Measurements from ENCODE around the gene ZGRF1.
A peak's percentile ranks its signal among the peaks of the same experiment; 100 is the strongest.
"Not testable (repeated sequence)": the region's sequence is repeated elsewhere in the genome, so short reads cannot be mapped to it uniquely, and the experiment has no call there.

Gene ZGRF1

GRCh38 chr4:112645541-112646329 lies 9.0 kb upstream of the ZGRF1 start:
- DNase-seq: no peak

GRCh38 chr4:112644595-112645535 lies 8.2 kb upstream of the ZGRF1 start:
- DNase-seq: not testable (repeated sequence)

GRCh38 chr4:112642526-112642925 lies 5.8 kb upstream of the ZGRF1 start:
- peak in 1 of 56 donors; percentile 0 for DNase-seq

- DNase-seq: no peak
Measured at GRCh38 chr4:112637552-112637866, 800 bp upstream of the ZGRF1 start.

- peak in 2 of 56 donors; percentile 2 to 5 for DNase-seq
Measured at GRCh38 chr4:112633477-112634235, 3.1 kb downstream of the ZGRF1 start.

- no peak for DNase-seq
Measured at GRCh38 chr4:112626228-112626627, 10.5 kb downstream of the ZGRF1 start.

GRCh38 chr4:112616984-112617383 lies 19.7 kb downstream of the ZGRF1 start:
- DNase-seq: no peak

- not testable (repeated sequence) for DNase-seq
Measured at GRCh38 chr4:112612814-112613213, 23.9 kb downstream of the ZGRF1 start.

GRCh38 chr4:112604589-112604988 lies 32.1 kb downstream of the ZGRF1 start:
- peak in 34 of 56 donors; percentile 0 to 74 (median 8) for DNase-seq

- no peak for DNase-seq
Measured at GRCh38 chr4:112594993-112595392, 41.7 kb downstream of the ZGRF1 start.

GRCh38 chr4:112593438-112594133 lies 43.1 kb downstream of the ZGRF1 start:
- no peak for DNase-seq

- no peak for DNase-seq
Measured at GRCh38 chr4:112592717-112593116, 44.0 kb downstream of the ZGRF1 start.

- no peak for DNase-seq
Measured at GRCh38 chr4:112591593-112591992, 45.1 kb downstream of the ZGRF1 start.

GRCh38 chr4:112589206-112589605 lies 47.5 kb downstream of the ZGRF1 start:
- no peak for DNase-seq

GRCh38 chr4:112585977-112586736 lies 50.6 kb downstream of the ZGRF1 start:
- DNase-seq: no peak

GRCh38 chr4:112567536-112567935 lies 69.2 kb downstream of the ZGRF1 start:
- no peak for DNase-seq

- DNase-seq: no peak
Measured at GRCh38 chr4:112564706-112565270, 71.9 kb downstream of the ZGRF1 start.

- DNase-seq: no peak
Measured at GRCh38 chr4:112563431-112564200, 73.1 kb downstream of the ZGRF1 start.

- no peak for DNase-seq
Measured at GRCh38 chr4:112562254-112562879, 74.3 kb downstream of the ZGRF1 start.

Data from amygdala (tissue), 56 donors.